ENCODE data around the gene PADI1.

PADI1 gene

DNA sequence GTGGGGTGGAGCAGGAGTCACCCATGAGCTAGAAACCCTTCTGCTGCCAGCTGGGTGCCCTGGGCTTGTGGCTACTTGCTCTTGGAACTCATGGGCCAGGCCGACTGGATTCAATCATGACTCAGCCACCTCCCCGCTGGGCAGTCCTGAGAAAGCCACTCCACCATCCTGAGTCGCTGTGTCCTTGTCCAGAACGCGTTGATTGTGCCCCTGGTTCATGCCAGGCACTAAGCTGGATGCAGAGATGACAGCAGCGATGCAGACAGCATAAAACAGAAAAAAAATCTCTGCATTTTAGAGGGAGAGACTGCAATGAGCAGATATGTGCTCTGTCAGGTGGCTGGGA, 10.6 kb downstream of the PADI1 start:
- no peaks in the 10 kb centered on the region for H3K36me3 ChIP-seq (ENCODE audit: control insufficient read depth, insufficient read depth, low read length)
- no peaks in the 10 kb centered on the region for H3K9me3 ChIP-seq (ENCODE audit: control insufficient read depth, low read length)
- peaks cover 23% of the 10 kb centered on the region for H3K27me3 ChIP-seq (ENCODE audit: control insufficient read depth, insufficient read depth, low read length)
- H3K4me1 ChIP-seq (ENCODE audit: control insufficient read depth, insufficient read depth, low read length) = peaks cover 9% of the 10 kb centered on the region
- no peak overlapping the region for H3K4me3 ChIP-seq (ENCODE audit: low read length)
- H3K9ac ChIP-seq (ENCODE audit: low read length) = no peak overlapping the region

DNA sequence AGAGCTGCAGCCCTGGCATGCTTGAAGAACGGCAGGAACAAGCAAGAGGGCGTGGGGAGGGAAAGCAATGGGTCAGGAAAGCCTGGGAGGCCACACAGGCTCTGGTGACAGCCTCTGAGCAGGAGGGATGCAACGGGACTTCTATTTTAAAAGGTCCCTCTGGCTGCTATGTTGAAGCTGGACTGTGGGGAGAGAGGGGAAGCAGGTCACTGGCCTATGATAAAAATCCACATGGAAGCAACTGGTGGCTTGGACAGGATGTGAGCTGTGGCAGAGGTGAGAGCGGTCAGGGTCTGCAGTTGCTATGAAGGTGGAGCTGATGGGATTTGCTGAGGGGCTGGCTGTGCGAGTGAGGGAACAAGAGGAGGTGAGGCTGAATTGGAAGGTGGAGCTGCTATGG, 11.2 kb downstream of the PADI1 start:
- no peaks in the 10 kb centered on the region for H3K9me3 ChIP-seq (ENCODE audit: control insufficient read depth, low read length)
- no peaks in the 10 kb centered on the region for H3K36me3 ChIP-seq (ENCODE audit: control insufficient read depth, insufficient read depth, low read length)
- peaks cover 23% of the 10 kb centered on the region for H3K27me3 ChIP-seq (ENCODE audit: control insufficient read depth, insufficient read depth, low read length)
- H3K4me3 ChIP-seq (ENCODE audit: low read length) = no peak overlapping the region
- no peak overlapping the region for H3K9ac ChIP-seq (ENCODE audit: low read length)
- peaks cover 9% of the 10 kb centered on the region for H3K4me1 ChIP-seq (ENCODE audit: control insufficient read depth, insufficient read depth, low read length)

- no peaks in the 10 kb centered on the region for H3K36me3 ChIP-seq (ENCODE audit: control insufficient read depth, insufficient read depth, low read length)
- H3K4me3 ChIP-seq (ENCODE audit: low read length) = no peak overlapping the region
- H3K9ac ChIP-seq (ENCODE audit: low read length) = no peak overlapping the region
- H3K27me3 ChIP-seq (ENCODE audit: control insufficient read depth, insufficient read depth, low read length) = peaks cover 25% of the 10 kb centered on the region
- H3K4me1 ChIP-seq (ENCODE audit: control insufficient read depth, insufficient read depth, low read length) = peaks cover 5% of the 10 kb centered on the region
- no peaks in the 10 kb centered on the region for H3K9me3 ChIP-seq (ENCODE audit: control insufficient read depth, low read length)
These were observed 12.7 kb downstream of the PADI1 start for GRCh38 chr1:17217607-17218006.

- Histone ChIP-seq H3K9ac (ENCODE audit: low read length) (no peak overlapping the region), H3K9me3 (ENCODE audit: control insufficient read depth, low read length) (no peaks in the 10 kb centered on the region), H3K4me1 (ENCODE audit: control insufficient read depth, insufficient read depth, low read length) (no peaks in the 10 kb centered on the region), H3K27me3 (ENCODE audit: control insufficient read depth, insufficient read depth, low read length) (peaks cover 17% of the 10 kb centered on the region), H3K4me3 (ENCODE audit: low read length) (no peak overlapping the region), H3K36me3 (ENCODE audit: control insufficient read depth, insufficient read depth, low read length) (no peaks in the 10 kb centered on the region)
These were observed 14.0 kb downstream of the PADI1 start for GRCh38 chr1:17218939-17219338.

GRCh38 chr1:17220287-17220686, 15.4 kb downstream of the PADI1 start:
- Histone ChIP-seq H3K9ac (ENCODE audit: low read length) (no peak overlapping the region), H3K27me3 (ENCODE audit: control insufficient read depth, insufficient read depth, low read length) (peaks cover 17% of the 10 kb centered on the region), H3K4me1 (ENCODE audit: control insufficient read depth, insufficient read depth, low read length) (no peaks in the 10 kb centered on the region), H3K9me3 (ENCODE audit: control insufficient read depth, low read length) (no peaks in the 10 kb centered on the region), H3K36me3 (ENCODE audit: control insufficient read depth, insufficient read depth, low read length) (no peaks in the 10 kb centered on the region), H3K4me3 (ENCODE audit: low read length) (no peak overlapping the region)

GRCh38 chr1:17222557-17222956, 17.6 kb downstream of the PADI1 start:
- Histone ChIP-seq H3K4me3 (ENCODE audit: low read length) (no peak overlapping the region), H3K27me3 (ENCODE audit: control insufficient read depth, insufficient read depth, low read length) (peaks cover 13% of the 10 kb centered on the region), H3K9me3 (ENCODE audit: control insufficient read depth, low read length) (no peaks in the 10 kb centered on the region)

DNA sequence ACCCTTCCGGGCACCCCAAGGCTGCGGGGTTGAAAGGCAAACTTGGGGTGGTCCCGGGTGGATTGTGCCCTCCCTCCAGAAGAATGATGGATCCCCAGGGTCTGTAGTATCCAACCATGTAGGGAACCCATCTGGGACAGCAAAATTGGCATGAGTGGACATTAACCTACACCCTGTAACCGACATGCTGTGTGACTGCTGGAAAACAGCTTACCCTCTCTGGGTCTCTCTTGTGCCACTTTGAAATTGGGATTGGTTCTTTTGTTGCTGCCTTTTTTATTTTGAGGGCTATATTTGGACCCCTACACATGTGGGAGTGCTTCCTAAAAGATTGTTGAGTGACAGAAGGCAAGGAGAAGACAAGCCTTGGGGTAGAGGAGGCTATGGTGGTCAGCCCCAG, 19.5 kb downstream of the PADI1 start:
- Histone ChIP-seq H3K9ac (ENCODE audit: low read length) (no peak overlapping the region), H3K36me3 (ENCODE audit: control insufficient read depth, insufficient read depth, low read length) (no peaks in the 10 kb centered on the region), H3K9me3 (ENCODE audit: control insufficient read depth, low read length) (no peaks in the 10 kb centered on the region), H3K4me1 (ENCODE audit: control insufficient read depth, insufficient read depth, low read length) (peaks cover 5% of the 10 kb centered on the region), H3K4me3 (ENCODE audit: low read length) (no peak overlapping the region), H3K27me3 (ENCODE audit: control insufficient read depth, insufficient read depth, low read length) (peaks cover 10% of the 10 kb centered on the region)

More at GRCh38 chr1:17222557-17222956, 17.6 kb downstream of the PADI1 start:
- Histone ChIP-seq H3K36me3 (ENCODE audit: control insufficient read depth, insufficient read depth, low read length) (no peaks in the 10 kb centered on the region), H3K9ac (ENCODE audit: low read length) (no peak overlapping the region), H3K4me1 (ENCODE audit: control insufficient read depth, insufficient read depth, low read length) (no peaks in the 10 kb centered on the region)

DNA sequence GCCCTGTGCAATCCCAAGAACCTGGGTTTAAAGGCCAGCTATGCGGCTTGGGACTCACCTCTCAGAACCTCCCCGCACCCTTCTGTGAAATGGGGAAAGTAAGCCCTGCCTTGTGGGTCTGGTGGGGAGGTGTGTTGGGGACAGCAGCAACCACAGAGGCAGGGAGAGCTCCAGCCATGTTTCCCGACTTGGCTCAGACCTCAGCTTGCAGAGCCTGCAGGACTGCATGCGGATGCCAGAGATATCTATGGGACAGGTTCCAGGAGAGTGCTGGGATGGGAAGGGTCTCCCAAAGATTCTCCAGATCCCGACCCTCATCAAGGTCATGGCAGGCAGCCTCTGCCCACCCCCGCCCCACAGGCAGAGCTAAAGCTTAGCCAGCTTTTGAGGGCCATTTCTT, 20.2 kb downstream of the PADI1 start:
- H3K4me1 ChIP-seq (ENCODE audit: control insufficient read depth, insufficient read depth, low read length) = peaks cover 10% of the 10 kb centered on the region
- H3K27me3 ChIP-seq (ENCODE audit: control insufficient read depth, insufficient read depth, low read length) = peaks cover 7% of the 10 kb centered on the region

GRCh38 chr1:17227358-17227915, 22.5 kb downstream of the PADI1 start:
- H3K4me1 ChIP-seq (ENCODE audit: control insufficient read depth, insufficient read depth, low read length) = peaks cover 10% of the 10 kb centered on the region
- no peak overlapping the region for H3K4me3 ChIP-seq (ENCODE audit: low read length)

More for the DNA sequence above, 20.2 kb downstream of the PADI1 start:
- Histone ChIP-seq H3K36me3 (ENCODE audit: control insufficient read depth, insufficient read depth, low read length) (no peaks in the 10 kb centered on the region), H3K9me3 (ENCODE audit: control insufficient read depth, low read length) (no peaks in the 10 kb centered on the region), H3K9ac (ENCODE audit: low read length) (no peak overlapping the region), H3K4me3 (ENCODE audit: low read length) (no peak overlapping the region)

DNA sequence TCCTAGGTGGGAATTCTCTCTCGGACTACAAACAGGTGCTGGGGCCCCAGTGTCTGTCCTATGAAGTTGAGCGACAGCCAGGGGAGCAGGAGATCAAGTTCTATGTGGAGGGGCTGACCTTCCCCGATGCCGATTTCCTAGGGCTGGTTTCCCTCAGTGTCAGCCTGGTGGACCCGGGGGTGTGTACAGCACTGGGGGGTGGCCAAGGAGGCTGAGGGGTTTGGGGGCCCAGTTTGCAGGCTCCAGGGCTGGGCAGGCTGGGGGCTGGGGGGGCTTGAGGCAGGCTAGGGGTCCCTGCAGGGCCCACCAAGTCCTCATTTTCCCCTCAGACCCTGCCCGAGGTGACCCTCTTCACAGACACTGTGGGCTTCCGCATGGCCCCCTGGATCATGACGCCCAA, 23.7 kb downstream of the PADI1 start:
- Histone ChIP-seq H3K9me3 (ENCODE audit: control insufficient read depth, low read length) (no peaks in the 10 kb centered on the region), H3K4me1 (ENCODE audit: control insufficient read depth, insufficient read depth, low read length) (peaks cover 11% of the 10 kb centered on the region), H3K9ac (ENCODE audit: low read length) (no peak overlapping the region), H3K36me3 (ENCODE audit: control insufficient read depth, insufficient read depth, low read length) (no peaks in the 10 kb centered on the region), H3K27me3 (ENCODE audit: control insufficient read depth, insufficient read depth, low read length) (peaks cover 6% of the 10 kb centered on the region), H3K4me3 (ENCODE audit: low read length) (no peak overlapping the region)

More at GRCh38 chr1:17227358-17227915, 22.5 kb downstream of the PADI1 start:
- H3K9ac ChIP-seq (ENCODE audit: low read length) = no peak overlapping the region
- no peaks in the 10 kb centered on the region for H3K9me3 ChIP-seq (ENCODE audit: control insufficient read depth, low read length)
- H3K36me3 ChIP-seq (ENCODE audit: control insufficient read depth, insufficient read depth, low read length) = no peaks in the 10 kb centered on the region
- no peaks in the 10 kb centered on the region for H3K27me3 ChIP-seq (ENCODE audit: control insufficient read depth, insufficient read depth, low read length)

- Histone ChIP-seq H3K27me3 (ENCODE audit: control insufficient read depth, insufficient read depth, low read length) (peaks cover 6% of the 10 kb centered on the region), H3K4me3 (ENCODE audit: low read length) (no peak overlapping the region), H3K9me3 (ENCODE audit: control insufficient read depth, low read length) (no peaks in the 10 kb centered on the region), H3K4me1 (ENCODE audit: control insufficient read depth, insufficient read depth, low read length) (peaks cover 16% of the 10 kb centered on the region), H3K9ac (ENCODE audit: low read length) (no peak overlapping the region), H3K36me3 (ENCODE audit: control insufficient read depth, insufficient read depth, low read length) (no peaks in the 10 kb centered on the region)
These were observed 24.5 kb downstream of the PADI1 start for GRCh38 chr1:17229379-17229778.

- Histone ChIP-seq H3K9me3 (ENCODE audit: control insufficient read depth, low read length) (no peaks in the 10 kb centered on the region), H3K9ac (ENCODE audit: low read length) (no peak overlapping the region), H3K4me1 (ENCODE audit: control insufficient read depth, insufficient read depth, low read length) (peaks cover 16% of the 10 kb centered on the region), H3K4me3 (ENCODE audit: low read length) (no peak overlapping the region), H3K36me3 (ENCODE audit: control insufficient read depth, insufficient read depth, low read length) (no peaks in the 10 kb centered on the region), H3K27me3 (ENCODE audit: control insufficient read depth, insufficient read depth, low read length) (peaks cover 6% of the 10 kb centered on the region)
These were observed 25.2 kb downstream of the PADI1 start for GRCh38 chr1:17230106-17230505.
